ENCODE measurements around the gene FMNL2. TPM values are rescaled to one million over a fixed set of nuclear protein-coding genes. Genes with fewer than 3 reads are reported as not detected.

FMNL2 gene
- total RNA-seq, 4 donors from 2014 or later: 6.7 to 17.2 (median 11.5) TPM

DNA sequence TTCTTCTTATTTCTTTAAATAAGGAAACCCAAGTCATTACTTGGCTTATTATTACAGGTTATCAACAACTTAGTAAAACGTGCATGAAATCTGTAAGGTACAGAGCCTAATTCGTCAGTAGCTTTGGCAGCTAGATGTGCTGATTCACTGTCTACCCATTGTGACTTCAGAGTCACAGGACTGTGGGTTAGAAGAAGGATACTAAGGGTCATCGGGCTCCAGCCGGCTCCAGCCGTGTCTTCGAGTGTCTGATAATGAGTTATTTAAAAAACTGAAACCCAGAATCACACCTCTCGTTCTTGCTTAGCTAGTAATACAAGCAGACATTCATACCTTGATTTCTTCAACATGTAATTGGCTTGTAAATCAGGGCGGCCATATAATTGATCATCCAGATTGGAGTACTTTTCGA, 170.5 kb downstream of the FMNL2 start:
- peaks cover 32 to 35% of the 10 kb centered on the region in 2 donors for H3K4me1 ChIP-seq
- H3K27ac ChIP-seq: peak overlapping the region; percentile 49 to 75 (median 65)
- TF ChIP-seq, protein P1, sequence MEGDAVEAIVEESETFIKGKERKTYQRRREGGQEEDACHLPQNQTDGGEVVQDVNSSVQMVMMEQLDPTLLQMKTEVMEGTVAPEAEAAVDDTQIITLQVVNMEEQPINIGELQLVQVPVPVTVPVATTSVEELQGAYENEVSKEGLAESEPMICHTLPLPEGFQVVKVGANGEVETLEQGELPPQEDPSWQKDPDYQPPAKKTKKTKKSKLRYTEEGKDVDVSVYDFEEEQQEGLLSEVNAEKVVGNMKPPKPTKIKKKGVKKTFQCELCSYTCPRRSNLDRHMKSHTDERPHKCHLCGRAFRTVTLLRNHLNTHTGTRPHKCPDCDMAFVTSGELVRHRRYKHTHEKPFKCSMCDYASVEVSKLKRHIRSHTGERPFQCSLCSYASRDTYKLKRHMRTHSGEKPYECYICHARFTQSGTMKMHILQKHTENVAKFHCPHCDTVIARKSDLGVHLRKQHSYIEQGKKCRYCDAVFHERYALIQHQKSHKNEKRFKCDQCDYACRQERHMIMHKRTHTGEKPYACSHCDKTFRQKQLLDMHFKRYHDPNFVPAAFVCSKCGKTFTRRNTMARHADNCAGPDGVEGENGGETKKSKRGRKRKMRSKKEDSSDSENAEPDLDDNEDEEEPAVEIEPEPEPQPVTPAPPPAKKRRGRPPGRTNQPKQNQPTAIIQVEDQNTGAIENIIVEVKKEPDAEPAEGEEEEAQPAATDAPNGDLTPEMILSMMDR (IDR thresholded peaks at IDR 0.05 in 4 of 5, conservative IDR thresholded peaks at IDR 0.05 in 1 of 5): no peak
- in situ Hi-C loops (cut with MboI; ENCODE audit: low sequenced_read_pairs in 4 of 4): no loop called here
- intact Hi-C loops (cut with DNase I; ENCODE audit: low total_unique reads): no loop called here
- DNase-seq (peak; percentile 54 to 76), ATAC-seq (peak; percentile 98)
- no peaks in the 10 kb centered on the region for H3K36me3 ChIP-seq
- no peaks in the 10 kb centered on the region for H3K27me3 ChIP-seq
- H3K9me3 ChIP-seq: no peaks in the 10 kb centered on the region
- peak overlapping the region in 3 of 4 donors; percentile 4 to 24 (median 17) for H3K4me3 ChIP-seq

DNA sequence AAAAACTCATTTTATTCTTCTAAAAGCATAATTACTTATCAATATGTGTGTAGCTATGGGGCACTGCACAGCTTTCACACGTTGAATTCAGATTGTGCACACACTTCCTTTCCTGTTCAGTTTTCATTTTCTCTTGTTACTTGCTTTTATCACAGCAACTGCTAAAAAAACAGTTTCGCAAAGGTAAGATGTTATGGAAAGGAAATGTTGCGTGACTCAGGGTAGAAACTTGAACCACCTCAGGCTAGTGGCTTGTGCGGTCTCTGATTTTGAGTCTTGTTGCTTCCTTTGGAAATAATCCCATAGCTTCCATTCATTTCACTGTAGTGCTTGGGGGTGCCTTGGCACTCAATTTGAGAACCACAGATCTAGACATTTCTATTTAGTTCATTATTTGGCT, 171.9 kb downstream of the FMNL2 start:
- H3K27me3 ChIP-seq: no peaks in the 10 kb centered on the region
- H3K4me1 ChIP-seq: peaks cover 29 to 35% of the 10 kb centered on the region in 2 donors
- no peaks in the 10 kb centered on the region for H3K9me3 ChIP-seq
- in situ Hi-C loops (cut with MboI; ENCODE audit: low sequenced_read_pairs in 4 of 4) (no loop called here), intact Hi-C loops (cut with DNase I; ENCODE audit: low total_unique reads) (no loop called here)
- no peak for ATAC-seq
- no peaks in the 10 kb centered on the region for H3K36me3 ChIP-seq
- peak overlapping the region in 1 of 4 donors; percentile 5 for H3K27ac ChIP-seq
- TF ChIP-seq, protein P1 (IDR thresholded peaks at IDR 0.05 in 4 of 5, conservative IDR thresholded peaks at IDR 0.05 in 1 of 5): no peak
- no peak for TF ChIP-seq POLR2A (IDR thresholded peaks at IDR 0.05)
- DNase-seq: no peak
- no peak overlapping the region for H3K4me3 ChIP-seq

DNA sequence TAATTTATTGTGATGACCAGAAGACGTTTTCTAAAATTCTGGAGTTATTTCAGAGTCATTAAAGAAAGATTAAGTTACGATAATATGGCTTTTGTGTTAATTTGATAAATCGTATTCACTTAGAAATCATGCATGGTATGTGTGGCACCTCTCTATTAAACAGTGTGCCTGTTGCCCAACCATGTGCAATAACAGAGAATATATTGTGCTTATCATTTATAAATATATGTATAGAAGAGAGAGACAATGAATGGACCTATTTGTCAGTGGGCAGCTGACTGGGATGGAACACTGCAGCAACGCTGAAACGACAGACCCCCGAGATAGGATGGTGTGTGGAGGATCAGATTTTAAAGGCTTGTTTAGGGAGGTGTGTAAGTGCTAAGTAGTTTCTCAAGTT, 172.9 kb downstream of the FMNL2 start:
- intact Hi-C loops (cut with DNase I; ENCODE audit: low total_unique reads): no loop called here

DNA sequence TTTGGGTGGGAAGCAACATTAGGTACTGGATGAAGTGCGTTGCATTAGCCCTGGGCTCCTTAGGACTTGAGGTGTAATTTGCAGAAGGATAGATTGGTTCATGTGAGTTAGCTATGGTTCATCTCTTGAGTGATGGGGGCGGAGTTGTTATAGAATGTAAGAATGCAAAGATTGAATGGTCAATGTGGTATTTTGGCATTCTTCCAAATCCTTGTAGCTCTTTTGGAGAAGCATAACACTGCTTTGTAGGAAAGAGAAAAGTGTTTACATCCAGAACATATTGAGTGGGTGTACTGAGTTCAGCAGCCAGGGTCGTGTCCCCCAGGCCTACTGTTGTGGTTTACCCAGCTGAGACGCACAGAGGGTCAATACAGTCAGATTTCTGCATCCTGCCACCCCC, 173.5 kb downstream of the FMNL2 start:
- Histone ChIP-seq H3K4me3 (no peak overlapping the region), H3K27ac (no peak overlapping the region), H3K36me3 (no peaks in the 10 kb centered on the region), H3K4me1 (peaks cover 35 to 47% of the 10 kb centered on the region in 2 donors), H3K9me3 (no peaks in the 10 kb centered on the region), H3K27me3 (no peaks in the 10 kb centered on the region)
- intact Hi-C loops (cut with DNase I; ENCODE audit: low total_unique reads): no loop called here
- in situ Hi-C loops (cut with MboI; ENCODE audit: low sequenced_read_pairs in 4 of 4): no loop called here
- DNase-seq: no peak
- TF ChIP-seq POLR2A (IDR thresholded peaks at IDR 0.05): no peak
- TF ChIP-seq, protein P1 (IDR thresholded peaks at IDR 0.05 in 4 of 5, conservative IDR thresholded peaks at IDR 0.05 in 1 of 5): no peak
- no peak for ATAC-seq

More for the DNA sequence above, 172.9 kb downstream of the FMNL2 start:
- ATAC-seq (no peak), DNase-seq (no peak)
- Histone ChIP-seq H3K9me3 (no peaks in the 10 kb centered on the region), H3K27me3 (no peaks in the 10 kb centered on the region), H3K4me3 (no peak overlapping the region), H3K27ac (no peak overlapping the region), H3K4me1 (peaks cover 33 to 41% of the 10 kb centered on the region in 2 donors), H3K36me3 (no peaks in the 10 kb centered on the region)
- no peak for TF ChIP-seq POLR2A (IDR thresholded peaks at IDR 0.05)
- in situ Hi-C loops (cut with MboI; ENCODE audit: low sequenced_read_pairs in 4 of 4): no loop called here

DNA sequence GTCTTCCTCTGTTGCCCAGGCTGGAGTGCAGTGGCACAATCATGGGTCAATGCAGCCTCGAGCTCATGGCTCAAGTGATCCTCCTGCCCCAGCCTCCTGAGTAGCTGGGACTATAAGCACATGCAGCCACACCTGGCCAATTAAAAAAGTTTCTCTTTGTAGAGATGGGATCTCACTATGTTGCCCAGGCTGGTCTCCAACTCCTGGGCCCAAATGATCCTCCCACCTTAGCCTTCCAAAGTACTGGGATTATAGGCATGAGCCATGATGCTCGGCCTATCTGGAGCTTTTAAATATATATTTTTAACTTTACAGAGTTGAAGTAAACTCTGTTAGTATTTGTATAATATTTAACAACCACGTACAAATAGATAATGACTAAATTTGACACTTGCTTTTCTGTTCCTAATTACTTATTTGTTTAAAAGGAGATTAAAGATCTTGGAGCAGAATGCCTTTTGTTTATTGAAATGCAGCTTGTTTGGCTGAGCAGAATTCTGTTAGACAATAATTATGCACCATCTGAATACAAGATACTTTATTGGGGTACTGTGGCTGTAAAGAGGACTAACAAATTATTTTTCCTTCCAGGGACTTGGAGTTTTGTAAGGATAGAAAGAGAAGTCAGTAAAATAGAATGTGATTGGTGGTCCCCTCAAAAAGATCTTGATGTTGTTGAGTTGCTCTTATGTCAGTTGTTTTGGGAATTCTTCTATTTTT, 175.0 kb downstream of the FMNL2 start:
- in situ Hi-C loops (cut with MboI; ENCODE audit: low sequenced_read_pairs in 4 of 4): no loop called here

More for the DNA sequence above, 175.0 kb downstream of the FMNL2 start:
- intact Hi-C loops (cut with DNase I; ENCODE audit: low total_unique reads): no loop called here
- Histone ChIP-seq H3K27me3 (no peaks in the 10 kb centered on the region), H3K36me3 (no peaks in the 10 kb centered on the region), H3K9me3 (no peaks in the 10 kb centered on the region), H3K4me1 (peaks cover 36 to 47% of the 10 kb centered on the region in 2 donors), H3K4me3 (no peak overlapping the region), H3K27ac (no peak overlapping the region)
- DNase-seq (no peak), ATAC-seq (no peak)
- TF ChIP-seq POLR2A (IDR thresholded peaks at IDR 0.05): no peak
- TF ChIP-seq, protein P1 (IDR thresholded peaks at IDR 0.05 in 4 of 5, conservative IDR thresholded peaks at IDR 0.05 in 1 of 5): no peak

Data from gastrocnemius medialis (tissue), 4 donors.